Renal cortex interstitium (tissue), 11 donors: ENCODE data around the gene NCBP3. TPM values are rescaled to one million over a fixed set of nuclear protein-coding genes. Genes with fewer than 3 reads are reported as not detected.
"Not testable (repeated sequence)": the region's sequence is repeated elsewhere in the genome, so short reads cannot be mapped to it uniquely, and the experiment has no call there.

Experiments used
- DNase-seq, 11 donors: peaks; one replicate each; pipeline ENCODE4 v3.0.0-alpha.2; 2013; ENCODE audit warnings: low read depth in 9 of 11, low spot score in 4 of 11; ENCODE audit errors: extremely low read depth in 1 of 11
- polyA plus RNA-seq, 3 donors: library from polyadenylated mRNA; unstranded; fragments of 120-200 nt; gene quantifications; one replicate each; pipeline ENCODE4 v1.2.1, GENCODE V29; 2013; ENCODE audit not compliant: insufficient read length in 3 of 3

Gene NCBP3
- polyA plus RNA-seq, 3 donors, result 83.1 to 122 (median 83.7) TPM

- no peak for DNase-seq
Measured at GRCh38 chr17:3859940-3860339, 13.9 kb upstream of the NCBP3 start.

DNA sequence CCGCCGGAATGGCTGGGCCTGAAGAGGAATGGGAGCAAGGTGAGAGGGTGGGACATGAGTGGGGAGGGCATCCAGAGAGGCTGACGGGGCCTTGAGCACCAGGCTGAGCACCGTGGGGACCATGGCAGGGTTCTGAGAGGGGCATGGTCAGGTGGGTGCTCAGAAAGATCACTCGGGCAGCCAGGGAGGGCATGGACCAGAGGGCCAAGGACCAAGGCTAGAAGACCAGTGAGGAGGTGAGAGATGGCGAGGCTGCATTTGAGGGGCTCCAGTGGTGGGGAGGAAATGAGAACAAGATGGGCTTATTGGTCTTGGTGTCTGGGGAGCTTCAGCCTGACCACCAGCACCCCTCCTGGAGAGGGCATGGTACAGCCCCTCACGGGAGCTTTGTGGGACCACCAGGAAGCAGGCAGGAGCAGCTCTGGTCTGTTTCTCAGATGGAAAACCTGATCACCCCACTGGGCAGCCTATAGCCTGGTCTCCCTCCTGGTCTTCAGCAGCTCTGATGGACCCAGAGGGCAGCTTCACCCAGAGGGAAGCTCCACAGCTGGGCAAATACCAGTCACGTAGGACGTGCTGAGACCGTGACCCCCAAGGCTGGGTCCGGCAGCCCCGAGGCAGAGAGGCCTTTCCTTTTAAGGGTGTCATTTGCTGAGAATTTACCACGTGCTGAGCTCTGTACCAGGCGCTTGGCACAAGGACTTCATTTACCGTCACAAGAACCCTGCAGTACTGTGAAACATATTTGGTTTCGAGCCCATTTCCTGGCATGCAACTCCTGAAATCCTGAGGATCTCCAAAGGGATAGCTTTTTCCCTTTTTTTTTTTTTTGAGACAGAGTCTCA, 11.4 kb upstream of the NCBP3 start:
- no peak for DNase-seq

- not testable (repeated sequence) for DNase-seq
Measured at GRCh38 chr17:3854204-3854603, 8.2 kb upstream of the NCBP3 start.

DNA sequence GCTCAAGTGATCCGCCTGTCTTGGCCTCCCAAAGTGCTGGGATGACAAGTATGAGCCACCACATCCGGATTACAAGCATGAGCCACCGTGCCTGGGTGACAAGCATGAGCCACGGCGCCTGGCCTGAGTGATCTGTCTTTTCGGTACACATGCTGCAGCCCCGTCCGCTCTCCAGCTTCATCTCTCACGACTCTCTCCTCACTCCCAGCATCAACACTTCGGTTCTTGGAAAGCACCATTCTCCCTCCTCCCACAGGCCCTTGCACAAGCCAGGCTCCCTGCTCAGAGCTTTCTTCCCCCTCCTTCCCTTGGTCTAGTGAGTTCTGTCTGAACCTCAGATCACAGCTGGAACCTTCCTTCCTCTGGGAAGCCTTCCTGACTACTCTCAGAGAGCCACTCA, 6.5 kb upstream of the NCBP3 start:
- no peak for DNase-seq

DNA sequence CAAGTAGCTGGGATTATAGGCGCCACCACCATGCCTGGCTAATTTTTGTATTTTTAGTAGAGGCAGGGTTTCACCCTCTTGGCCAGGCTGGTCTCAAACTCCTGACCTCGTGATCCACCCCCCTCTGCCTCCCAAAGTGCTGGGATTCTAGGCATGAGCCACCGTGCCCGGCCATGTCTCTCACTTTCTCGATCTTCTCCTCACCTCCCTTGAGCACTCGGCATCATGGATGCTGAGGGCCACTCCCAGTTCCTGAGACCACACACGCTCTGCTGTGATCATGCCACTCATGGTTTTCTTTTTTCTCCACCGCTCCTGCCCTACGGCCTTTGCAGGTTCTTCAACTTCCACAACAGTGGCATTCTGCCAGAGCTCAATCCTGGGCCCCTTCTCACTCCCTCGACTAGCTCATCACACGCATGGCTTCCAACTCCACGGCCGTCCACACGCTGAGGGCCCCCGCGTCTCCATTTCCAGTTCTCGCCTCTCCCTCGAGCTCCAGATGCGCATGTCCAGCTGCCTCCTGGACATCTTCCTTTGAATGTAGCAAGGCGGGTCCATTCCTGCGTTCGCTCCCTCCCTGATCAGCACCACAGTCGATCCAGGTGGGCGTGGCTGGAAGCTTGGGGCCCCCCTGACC, 5.5 kb upstream of the NCBP3 start:
- no peak for DNase-seq

- DNase-seq, result no peak
Measured at GRCh38 chr17:3848229-3848835, 2.3 kb upstream of the NCBP3 start.

DNA sequence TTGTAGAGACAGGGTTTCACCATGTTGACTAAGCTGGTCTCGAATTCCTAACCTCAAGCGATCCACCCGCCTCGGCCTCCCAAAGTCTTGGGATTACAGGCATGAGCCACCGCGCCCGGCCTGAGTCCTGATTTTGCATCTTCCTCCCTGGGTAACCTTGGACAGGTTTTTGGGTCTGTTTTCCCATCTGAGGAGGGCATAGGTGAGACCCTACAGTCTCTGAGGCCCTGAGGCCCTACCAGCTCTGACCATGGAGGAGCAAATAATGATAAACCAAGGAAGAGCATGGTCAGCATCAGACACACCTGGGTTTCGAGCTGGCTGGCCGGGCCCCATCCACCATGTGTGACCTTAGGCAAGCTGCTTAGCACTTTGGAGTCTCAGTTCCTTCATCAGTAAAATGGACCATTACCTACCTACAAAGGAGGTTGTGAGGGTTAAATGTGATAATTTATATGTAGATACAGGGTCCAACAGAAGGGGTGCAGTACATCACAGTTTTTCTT, 1.2 kb upstream of the NCBP3 start:
- DNase-seq, result no peak

DNA sequence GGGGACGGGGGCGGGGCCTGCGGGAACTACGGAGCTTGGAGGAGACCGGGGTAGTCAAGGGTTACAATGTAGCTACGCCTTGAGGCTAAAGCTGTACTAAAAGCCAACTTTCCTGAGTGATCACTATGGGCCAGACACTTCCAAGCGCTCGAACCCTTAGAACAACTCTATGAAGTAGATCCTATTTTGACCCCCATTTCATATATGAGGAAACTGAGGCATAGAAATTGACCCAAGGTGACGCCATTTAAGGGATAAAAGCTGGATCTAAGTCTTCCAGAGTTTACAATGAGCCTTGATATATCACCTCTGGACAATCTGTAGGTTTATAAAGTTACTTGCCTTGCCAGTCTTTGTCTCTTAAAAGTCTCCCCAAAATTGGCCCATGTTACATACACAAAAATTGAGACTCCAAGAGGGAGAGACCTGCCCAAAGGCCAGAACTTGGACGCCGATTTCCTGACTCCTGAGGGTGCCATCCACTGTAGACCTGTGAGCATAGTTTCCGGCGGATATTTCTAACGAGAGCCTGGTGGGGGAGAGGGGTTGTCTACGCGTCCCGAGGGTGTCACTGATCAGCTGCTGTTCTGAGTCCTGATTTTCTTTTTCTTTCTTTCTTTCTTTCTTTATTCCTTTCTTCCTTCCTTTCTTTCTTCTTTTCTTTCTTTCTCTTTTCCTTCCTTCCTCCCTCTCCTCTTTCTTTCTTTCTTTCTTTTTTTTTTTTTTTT, 555 bp upstream of the NCBP3 start:
- DNase-seq, result no peak

DNA sequence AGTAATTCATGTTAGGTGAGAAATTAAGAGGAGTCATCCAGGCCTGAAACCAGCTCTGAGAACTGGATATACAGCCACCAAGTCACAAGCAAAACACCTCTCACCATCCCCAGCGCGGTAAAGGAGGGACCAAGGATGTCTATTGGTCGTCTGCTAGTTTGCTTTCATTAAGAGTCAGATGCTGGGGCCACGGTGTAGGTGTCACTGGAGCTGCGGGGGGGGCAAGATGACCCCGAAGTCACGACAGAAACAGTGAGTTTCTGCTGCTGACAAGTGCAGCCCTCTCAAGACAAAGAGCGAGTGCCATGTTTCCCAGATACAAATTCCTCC, 790 bp downstream of the NCBP3 start:
- no peak for DNase-seq

DNA sequence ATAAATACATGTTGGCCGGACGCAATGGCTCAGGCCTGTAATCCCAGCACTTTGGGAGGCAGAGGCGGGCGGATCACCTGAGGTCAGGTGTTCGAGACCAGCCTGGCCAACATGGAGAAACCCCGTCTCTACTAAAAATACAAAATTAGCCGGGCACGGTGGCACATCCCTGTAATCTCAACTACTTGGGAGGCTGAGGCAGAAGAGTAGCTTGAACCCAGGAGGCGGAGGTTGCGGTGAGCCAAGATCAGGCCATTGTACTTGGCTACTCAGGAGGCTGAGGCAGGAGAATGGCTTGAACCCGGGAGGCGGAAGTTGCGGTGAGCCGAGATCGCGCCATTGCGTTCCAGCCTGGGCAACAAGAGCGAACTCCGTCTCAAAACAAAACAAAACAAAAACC, 1.5 kb downstream of the NCBP3 start:
- DNase-seq, result not testable (repeated sequence)

GRCh38 chr17:3843935-3844516, 2.0 kb downstream of the NCBP3 start:
- DNase-seq, result no peak

GRCh38 chr17:3838206-3838605, 7.8 kb downstream of the NCBP3 start:
- no peak for DNase-seq

GRCh38 chr17:3836551-3836950, 9.5 kb downstream of the NCBP3 start:
- DNase-seq, result no peak

GRCh38 chr17:3835410-3836229, 10.4 kb downstream of the NCBP3 start:
- DNase-seq, result no peak

GRCh38 chr17:3834811-3835210, 11.2 kb downstream of the NCBP3 start:
- DNase-seq, result no peak

GRCh38 chr17:3828852-3829232, 17.2 kb downstream of the NCBP3 start:
- no peak for DNase-seq

- DNase-seq, result no peak
Measured at GRCh38 chr17:3828151-3828851, 17.7 kb downstream of the NCBP3 start.
